ENCODE measurements around the gene UTP25.

DNA sequence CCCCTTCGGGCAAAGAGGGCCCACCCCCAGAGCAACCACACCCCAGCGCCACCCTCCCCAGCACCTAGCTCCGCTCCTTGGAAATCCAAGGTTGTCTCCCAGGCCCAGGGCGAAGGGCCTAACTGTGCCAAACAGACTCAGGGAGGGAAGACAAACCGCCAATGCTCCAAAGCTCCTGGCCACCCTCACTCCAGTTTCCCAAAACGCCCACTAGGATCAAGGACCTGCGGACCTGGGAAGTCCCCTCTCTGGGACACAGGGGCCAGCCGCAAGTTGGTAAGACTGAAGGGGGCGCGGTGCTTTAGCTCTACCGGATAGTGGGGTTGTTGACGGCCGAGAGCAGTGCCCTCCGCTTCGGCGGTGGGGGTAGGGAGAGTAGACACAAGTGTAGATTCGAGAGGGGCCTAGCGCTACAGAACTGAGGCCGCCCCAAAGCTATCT lies 22.4 kb upstream of the UTP25 start:
- TF ChIP-seq POLR2A (IDR thresholded peaks at IDR 0.05; ENCODE audit: low read depth, low read length) (no peak), POLR2AphosphoS5 (IDR thresholded peaks at IDR 0.05; ENCODE audit: low read depth, low read length) (no peak), TAF1 (IDR thresholded peaks at IDR 0.05; ENCODE audit: low read depth, low read length) (no peak), PAX5 (IDR thresholded peaks at IDR 0.05; ENCODE audit: insufficient read depth, low read length, severe bottlenecking) (no peak), POU2F2 (IDR thresholded peaks at IDR 0.05; ENCODE audit: low read depth, low read length) (no peak), SPI1 (IDR thresholded peaks at IDR 0.05; ENCODE audit: low read depth, low read length) (no peak)

Measured in GM12891 (cell line).